ENCODE data around the gene MOB2. TPM values are rescaled to one million over a fixed set of nuclear protein-coding genes. Genes with fewer than 3 reads are reported as not detected.

The MOB2 gene
- total RNA-seq, 2 experiments from 2014 or later, result 22.4 to 27.5 TPM

DNA sequence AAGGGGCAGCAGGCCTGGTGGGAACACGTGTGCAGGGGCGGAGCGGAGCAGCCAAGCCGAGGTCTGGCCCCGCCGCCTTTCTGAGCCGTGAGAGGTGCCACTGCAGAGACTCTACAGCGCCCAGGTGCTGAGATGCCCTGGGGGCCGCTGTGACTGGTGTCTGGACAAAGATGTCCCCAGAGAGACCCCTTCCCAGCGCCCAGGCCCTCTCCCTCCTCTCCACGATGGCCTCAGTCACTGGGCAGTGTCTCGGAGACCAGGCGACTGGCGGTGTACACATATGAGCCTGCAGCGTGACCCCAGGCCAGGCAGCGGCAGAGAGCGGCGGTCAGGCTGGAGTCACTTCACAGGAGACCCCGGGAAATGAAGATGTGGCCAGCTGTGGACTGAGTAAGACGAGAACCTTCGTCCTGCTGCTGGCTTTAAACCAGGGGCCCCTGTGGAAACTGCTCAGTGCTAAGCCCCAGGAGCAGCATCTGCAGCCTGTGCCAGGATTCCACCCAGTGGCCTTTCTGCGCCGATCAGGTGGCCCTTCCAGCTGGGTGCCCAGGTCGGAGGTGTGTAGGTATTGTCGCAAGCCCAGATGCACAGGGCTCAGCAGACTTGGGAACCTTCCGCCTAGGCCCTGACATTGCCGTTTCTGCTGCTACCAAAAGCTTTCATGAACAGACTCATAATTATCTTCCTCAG lies 34.7 kb downstream of the MOB2 start:
- Histone ChIP-seq H3K36me3 (ENCODE audit: insufficient read depth, low read length) (no peaks in the 10 kb centered on the region), H3K4me3 (ENCODE audit: low read depth, low read length, poor library complexity, severe bottlenecking) (no peak overlapping the region), H3K9me2 (ENCODE audit: insufficient read depth, low read length) (no peaks in the 10 kb centered on the region), H2AFZ (ENCODE audit: low read length) (no peak overlapping the region), H3K79me2 (ENCODE audit: insufficient read depth, low read depth, low read length) (no peaks in the 10 kb centered on the region), H3K4me2 (ENCODE audit: low read length) (no peak overlapping the region), H3K27ac (ENCODE audit: low read depth, low read length, poor library complexity, severe bottlenecking) (no peak overlapping the region), H3K4me1 (ENCODE audit: insufficient read depth, low read length, poor library complexity, severe bottlenecking) (no peaks in the 10 kb centered on the region), H3K9me3 (ENCODE audit: low read length) (no peaks in the 10 kb centered on the region), H4K20me1 (ENCODE audit: insufficient read depth, low read length) (no peaks in the 10 kb centered on the region)
- BruUV-seq (replicated peaks), result no TSS peak
- intact Hi-C loops (cut with micrococcal nuclease; ENCODE audit: unreplicated experiment), result no loop called here
- ChIA-PET CTCF (ENCODE audit: unreplicated experiment) (interaction anchor here (0.5 kb wide), 1 partner anchor 63 kb away, joined by 3 read pairs; no protein-coding TSS in a partner anchor), POLR2A (no interaction called here)
- no peak for TF ChIP-seq EZH2phosphoT487 (IDR thresholded peaks at IDR 0.05; ENCODE audit: borderline replicate concordance, low read depth, low read length)
- TF ChIP-seq, protein P1, sequence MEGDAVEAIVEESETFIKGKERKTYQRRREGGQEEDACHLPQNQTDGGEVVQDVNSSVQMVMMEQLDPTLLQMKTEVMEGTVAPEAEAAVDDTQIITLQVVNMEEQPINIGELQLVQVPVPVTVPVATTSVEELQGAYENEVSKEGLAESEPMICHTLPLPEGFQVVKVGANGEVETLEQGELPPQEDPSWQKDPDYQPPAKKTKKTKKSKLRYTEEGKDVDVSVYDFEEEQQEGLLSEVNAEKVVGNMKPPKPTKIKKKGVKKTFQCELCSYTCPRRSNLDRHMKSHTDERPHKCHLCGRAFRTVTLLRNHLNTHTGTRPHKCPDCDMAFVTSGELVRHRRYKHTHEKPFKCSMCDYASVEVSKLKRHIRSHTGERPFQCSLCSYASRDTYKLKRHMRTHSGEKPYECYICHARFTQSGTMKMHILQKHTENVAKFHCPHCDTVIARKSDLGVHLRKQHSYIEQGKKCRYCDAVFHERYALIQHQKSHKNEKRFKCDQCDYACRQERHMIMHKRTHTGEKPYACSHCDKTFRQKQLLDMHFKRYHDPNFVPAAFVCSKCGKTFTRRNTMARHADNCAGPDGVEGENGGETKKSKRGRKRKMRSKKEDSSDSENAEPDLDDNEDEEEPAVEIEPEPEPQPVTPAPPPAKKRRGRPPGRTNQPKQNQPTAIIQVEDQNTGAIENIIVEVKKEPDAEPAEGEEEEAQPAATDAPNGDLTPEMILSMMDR (conservative IDR thresholded peaks at IDR 0.05; ENCODE audit: low read length), result no peak
- no peak for DNase-seq (ENCODE audit: low spot score)

DNA sequence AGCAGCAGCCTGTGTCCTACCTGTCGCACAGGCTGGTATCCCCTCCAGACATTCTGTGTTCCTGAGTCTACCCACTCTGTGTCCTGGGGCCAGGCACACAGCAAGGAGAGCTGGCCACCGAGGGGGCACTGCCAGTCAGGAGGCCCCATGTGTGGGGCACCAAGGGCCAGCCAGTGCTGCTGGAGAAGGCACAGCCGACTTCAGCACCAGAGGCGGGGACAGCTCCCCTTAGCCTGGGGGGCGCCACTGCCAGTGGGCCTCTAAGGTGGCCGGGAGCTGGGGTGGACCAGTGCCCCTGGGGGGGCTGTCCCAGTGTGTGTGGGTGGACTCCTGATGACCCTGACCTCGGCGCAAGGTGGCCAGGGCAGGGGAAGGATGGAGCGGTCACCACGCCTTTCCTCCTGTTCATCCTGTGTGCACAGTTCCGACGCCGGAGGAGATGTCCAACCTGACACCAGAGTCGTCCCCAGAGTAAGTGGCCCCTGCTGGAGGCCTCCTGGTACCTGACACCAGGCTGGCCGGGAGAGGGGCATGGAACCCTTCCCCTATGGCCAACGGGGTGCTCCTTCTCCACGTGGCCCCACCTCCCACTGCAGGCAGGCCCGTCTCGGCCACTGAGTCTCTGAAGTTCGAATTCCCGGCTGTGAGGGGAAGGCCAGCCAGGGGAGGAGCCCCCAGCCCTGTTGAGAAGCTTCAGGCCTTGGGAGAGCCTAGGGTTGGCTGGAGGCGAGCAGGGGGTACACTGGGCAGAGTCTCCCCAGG lies 35.4 kb downstream of the MOB2 start:
- intact Hi-C loops (cut with micrococcal nuclease; ENCODE audit: unreplicated experiment), result no loop called here
- no peaks in the 10 kb centered on the region for H3K79me2 ChIP-seq (ENCODE audit: insufficient read depth, low read depth, low read length)
- CTCF ChIA-PET (ENCODE audit: unreplicated experiment), result no interaction called here
- no peak overlapping the region for H3K4me3 ChIP-seq (ENCODE audit: low read depth, low read length, poor library complexity, severe bottlenecking)
- no TSS peak for BruUV-seq (replicated peaks)
- H3K4me2 ChIP-seq (ENCODE audit: low read length), result no peak overlapping the region
- no peaks in the 10 kb centered on the region for H4K20me1 ChIP-seq (ENCODE audit: insufficient read depth, low read length)
- H3K4me1 ChIP-seq (ENCODE audit: insufficient read depth, low read length, poor library complexity, severe bottlenecking), result no peaks in the 10 kb centered on the region
- no peak for DNase-seq (ENCODE audit: low spot score)
- TF ChIP-seq, protein P1 (conservative IDR thresholded peaks at IDR 0.05; ENCODE audit: low read length), result no peak
- TF ChIP-seq EZH2phosphoT487 (IDR thresholded peaks at IDR 0.05; ENCODE audit: borderline replicate concordance, low read depth, low read length), result no peak
- no peaks in the 10 kb centered on the region for H3K36me3 ChIP-seq (ENCODE audit: insufficient read depth, low read length)
- H3K27ac ChIP-seq (ENCODE audit: low read depth, low read length, poor library complexity, severe bottlenecking), result no peak overlapping the region
- H3K9me3 ChIP-seq (ENCODE audit: low read length), result no peaks in the 10 kb centered on the region
- no peak overlapping the region for H2AFZ ChIP-seq (ENCODE audit: low read length)
- H3K9me2 ChIP-seq (ENCODE audit: insufficient read depth, low read length), result no peaks in the 10 kb centered on the region
- POLR2A ChIA-PET, result interaction anchor here (0.6 kb wide), 1 partner anchor 835 kb away, joined by 3 read pairs; the partner anchor contains the start of gene IRF7
